ENCODE measurements around the gene PLSCR1. TPM values are rescaled to one million over a fixed set of nuclear protein-coding genes. Genes with fewer than 3 reads are reported as not detected.

Gene PLSCR1
- total and polyA plus RNA-seq, 2 of the 4 experiments (the other 2 are of a cell fraction): 5.6 to 13.2 TPM

- Histone ChIP-seq H3K4me3 (ENCODE audit: insufficient read depth, low read depth, low read length) (no peak overlapping the region), H4K8ac (ENCODE audit: low read depth in 2 of 2, low read length in 2 of 2) (no peak overlapping the region), H3K79me1 (ENCODE audit: low read depth in 1 of 2, low read length in 2 of 2) (no peaks in the 10 kb centered on the region), H2BK120ac (ENCODE audit: low read depth, low read length) (no peak overlapping the region), H2AFZ (replicated peaks; ENCODE audit: low read length, poor library complexity) (no peak overlapping the region), H3K4me1 (ENCODE audit: control insufficient read depth, insufficient read depth, low read length) (0 out of 2 replicates have a peak, but pooled peaks cover 2% of the 10 kb centered on the region), H3K4ac (ENCODE audit: low read depth, low read length) (no peak overlapping the region), H3K4me2 (ENCODE audit: low read depth, low read length) (0 out of 2 replicates have a peak overlapping the region, but pooled peaks have one; percentile 17), H2AK9ac (replicated peaks; ENCODE audit: low read depth, low read length, poor library complexity) (no peak overlapping the region), H2AK5ac (ENCODE audit: low read depth, low read length) (no peak overlapping the region), H3K9me1 (ENCODE audit: insufficient read depth, low read length) (0 out of 2 replicates have a peak, but pooled peaks cover 3% of the 10 kb centered on the region), H4K91ac (ENCODE audit: insufficient read depth, low read depth, low read length) (no peak overlapping the region), H3K27ac (ENCODE audit: insufficient read depth, low read length) (no peak overlapping the region), H2BK20ac (ENCODE audit: low read depth, low read length) (no peak overlapping the region), H2BK5ac (ENCODE audit: low read depth, low read length, poor library complexity, severe bottlenecking) (no peak overlapping the region), H2BK15ac (ENCODE audit: low read depth, low read length) (no peak overlapping the region), H3K36me3 (ENCODE audit: control insufficient read depth, insufficient read depth, low read length) (no peaks in the 10 kb centered on the region), H3K18ac (ENCODE audit: low read depth, low read length) (no peak overlapping the region), H3K9me3 (ENCODE audit: control insufficient read depth, insufficient read depth, low read length) (no peaks in the 10 kb centered on the region), H4K5ac (ENCODE audit: low read depth, low read length) (no peak overlapping the region), H3K14ac (replicated peaks; ENCODE audit: low read depth, low read length) (no peak overlapping the region), H3K9ac (ENCODE audit: low read depth, low read length) (no peak overlapping the region), H3K56ac (ENCODE audit: extremely low read depth, insufficient read depth, low read length) (no peak overlapping the region), H3K23ac (ENCODE audit: low read depth, low read length) (no peak overlapping the region), H3K27me3 (ENCODE audit: control insufficient read depth, insufficient read depth, low read length) (no peaks in the 10 kb centered on the region), H4K20me1 (ENCODE audit: insufficient read depth, low read length) (no peaks in the 10 kb centered on the region)
- TF ChIP-seq FOS (IDR thresholded peaks at IDR 0.05; ENCODE audit: low read depth, low read length) (no peak), MAFK (IDR thresholded peaks at IDR 0.05; ENCODE audit: low read depth, low read length) (no peak), SMC3 (IDR thresholded peaks at IDR 0.05; ENCODE audit: low read depth, low read length) (no peak), NFE2L2 (IDR thresholded peaks at IDR 0.05; ENCODE audit: low read depth, low read length) (no peak), RAD21 (IDR thresholded peaks at IDR 0.05; ENCODE audit: low read length) (no peak), MAZ (IDR thresholded peaks at IDR 0.05; ENCODE audit: borderline replicate concordance, low read depth, low read length) (no peak), CTCF (conservative IDR thresholded peaks at IDR 0.05; ENCODE audit: low read depth, low read length) (no peak), CHD1 (IDR thresholded peaks at IDR 0.05; ENCODE audit: low read depth, low read length) (no peak), ELK1 (IDR thresholded peaks at IDR 0.05; ENCODE audit: borderline replicate concordance, low read depth, low read length) (no peak), CEBPB (IDR thresholded peaks at IDR 0.05; ENCODE audit: low read depth, low read length) (no peak), BHLHE40 (IDR thresholded peaks at IDR 0.05; ENCODE audit: low read depth, low read length) (no peak), POLR2A (IDR thresholded peaks at IDR 0.05; ENCODE audit: low read depth, low read length) (no peak), USF2 (IDR thresholded peaks at IDR 0.05; ENCODE audit: low read depth, low read length) (no peak), RFX5 (IDR thresholded peaks at IDR 0.05; ENCODE audit: low read depth, low read length) (no peak), MXI1 (IDR thresholded peaks at IDR 0.05; ENCODE audit: borderline replicate concordance, low read depth, low read length) (no peak), RCOR1 (IDR thresholded peaks at IDR 0.05; ENCODE audit: insufficient replicate concordance, low read length) (no peak)
- ChIA-PET POLR2A (ENCODE audit: unreplicated experiment) (no interaction called here), CTCF (interaction anchor here (0.6 to 1.0 kb wide), 2 partner anchors 20 to 30 kb away, joined by 3 to 4 read pairs; no protein-coding TSS in a partner anchor)
- dilution Hi-C loops (cut with HindIII; ENCODE audit: low sequenced_read_pairs, unreplicated experiment): no loop called here
- in situ Hi-C loops (cut with MboI; ENCODE audit: low sequenced_read_pairs): no loop called here
- no TSS peak for BruUV-seq (replicated peaks)
- DNase-seq (no peak), ATAC-seq (ENCODE audit: low read depth) (peak; percentile 11; the same call in 1 of the 2 replicates)
- WGBS, 2 experiments (ENCODE audit: extremely low coverage in 2 of 2, insufficient read length in 1 of 2): no CpG with 5 or more reads among the region's 3 CpGs
- intact Hi-C loops (cut with micrococcal nuclease): no loop called here
Measured at GRCh38 chr3:146569314-146569713, 24.9 kb upstream of the PLSCR1 start.

Data from IMR-90 (cell line).